IMR-90 (cell line): Measurements from ENCODE around the gene CRBN. TPM values are rescaled to one million over a fixed set of nuclear protein-coding genes. Genes with fewer than 3 reads are reported as not detected.

Source experiments
- ATAC-seq: fragments of 200-7000 bp; cut with Tn5 transposase; 2 replicates; pipeline ENCODE4 v1.9.1; 2020; ENCODE audit warnings: low read depth, mild to moderate bottlenecking, moderate library complexity
- BruUV-seq: library from RNA; stranded (reverse); fragments of 400-500 nt; replicated peaks from 2 replicates; lab custom pipeline; 2021; lab: Mats Ljungman, UMichigan
- CTCF ChIA-PET: fragments of 300-600 bp; formaldehyde crosslinking; extraction: SDS; loops from one replicate; lab custom pipeline; 2021; ENCODE audit warnings: antibody characterized with exemption; lab: Yijun Ruan, JAX
- POLR2A ChIA-PET: fragments of 300-600 bp; sonication (Branson Sonifier 250); formaldehyde crosslinking; loops from one replicate; lab custom pipeline; 2022; ENCODE audit warnings: antibody characterized with exemption; ENCODE audit not compliant: unreplicated experiment; lab: Charles Lee
- DNase-seq: peaks from one replicate; pipeline ENCODE4 v3.0.0; 2013
- H2AFZ ChIP-seq: replicated peaks from 2 replicates; pipeline ENCODE3; 2013; ENCODE audit warnings: low read length, mild to moderate bottlenecking; ENCODE audit not compliant: poor library complexity
- H2AK5ac ChIP-seq: 2 replicates; pipeline ENCODE4 v1.6.1; 2013; ENCODE audit warnings: low read depth, low read length, inconsistent platforms
- H2AK9ac ChIP-seq: replicated peaks from 2 replicates; pipeline ENCODE3; 2013; ENCODE audit warnings: mild to moderate bottlenecking, low read depth, low read length, moderate library complexity; ENCODE audit not compliant: poor library complexity
- H2BK120ac ChIP-seq: 2 replicates; pipeline ENCODE4 v1.6.1; 2013; ENCODE audit warnings: low read depth, low read length, inconsistent platforms
- H2BK15ac ChIP-seq: 3 replicates; pipeline ENCODE4 v1.6.1; 2013; ENCODE audit warnings: low read depth, low read length, inconsistent platforms
- H2BK20ac ChIP-seq: 2 replicates; pipeline ENCODE4 v1.6.1; 2013; ENCODE audit warnings: low read depth, mild to moderate bottlenecking, inconsistent platforms, low read length, moderate library complexity
- H2BK5ac ChIP-seq: 2 replicates; pipeline ENCODE4 v1.6.1; 2013; ENCODE audit warnings: mild to moderate bottlenecking, low read depth, low read length, inconsistent platforms; ENCODE audit not compliant: poor library complexity, severe bottlenecking
- H3K14ac ChIP-seq: replicated peaks from 2 replicates; pipeline ENCODE4 v1.6.1; 2013; ENCODE audit warnings: low read depth, low read length, inconsistent platforms
- H3K18ac ChIP-seq: 2 replicates; pipeline ENCODE4 v1.6.1; 2013; ENCODE audit warnings: low read depth, low read length, control low read depth
- H3K23ac ChIP-seq: 2 replicates; pipeline ENCODE4 v1.6.1; 2013; ENCODE audit warnings: low read depth, low read length, inconsistent platforms
- H3K27ac ChIP-seq: 2 replicates; pipeline ENCODE4 v1.5.1; 2013; ENCODE audit warnings: mild to moderate bottlenecking, control low read depth, low read length; ENCODE audit not compliant: insufficient read depth
- H3K27me3 ChIP-seq: 2 replicates; pipeline ENCODE4 v1.6.1; 2013; ENCODE audit warnings: low read length; ENCODE audit not compliant: control insufficient read depth, insufficient read depth
- H3K36me3 ChIP-seq: 2 replicates; pipeline ENCODE4 v1.6.1; 2013; ENCODE audit warnings: low read length, mixed read lengths; ENCODE audit not compliant: control insufficient read depth, insufficient read depth
- H3K4ac ChIP-seq: 2 replicates; pipeline ENCODE4 v1.6.1; 2013; ENCODE audit warnings: low read depth, low read length, inconsistent platforms
- H3K4me1 ChIP-seq: 2 replicates; pipeline ENCODE4 v1.6.1; 2013; ENCODE audit warnings: low read length, mixed read lengths; ENCODE audit not compliant: control insufficient read depth, insufficient read depth
- H3K4me2 ChIP-seq: 2 replicates; pipeline ENCODE4 v1.6.1; 2013; ENCODE audit warnings: low read depth, mild to moderate bottlenecking, control low read depth, low read length, moderate library complexity
- H3K4me3 ChIP-seq: 2 replicates; pipeline ENCODE4 v1.5.1; 2013; ENCODE audit warnings: low read depth, mild to moderate bottlenecking, control low read depth, low read length, moderate library complexity; ENCODE audit not compliant: insufficient read depth
- H3K56ac ChIP-seq: 2 replicates; pipeline ENCODE4 v1.6.1; 2013; ENCODE audit warnings: low read length, inconsistent platforms; ENCODE audit not compliant: insufficient read depth; ENCODE audit errors: extremely low read depth
- H3K79me1 ChIP-seq, 2 experiments: 2 replicates each; pipeline ENCODE4 v1.6.1; 2013; ENCODE audit warnings: low read length in 2 of 2, inconsistent platforms in 1 of 2, low read depth in 1 of 2
- H3K9ac ChIP-seq: 2 replicates; pipeline ENCODE4 v1.6.1; 2013; ENCODE audit warnings: low read depth, low read length, control low read depth
- H3K9me1 ChIP-seq: 2 replicates; pipeline ENCODE4 v1.6.1; 2013; ENCODE audit warnings: low read length, inconsistent platforms; ENCODE audit not compliant: insufficient read depth
- H3K9me3 ChIP-seq: 2 replicates; pipeline ENCODE4 v1.6.1; 2013; ENCODE audit warnings: low read length; ENCODE audit not compliant: control insufficient read depth, insufficient read depth
- H4K20me1 ChIP-seq: 2 replicates; pipeline ENCODE4 v1.6.1; 2013; ENCODE audit warnings: low read length, inconsistent platforms; ENCODE audit not compliant: insufficient read depth
- H4K5ac ChIP-seq: 2 replicates; pipeline ENCODE4 v1.6.1; 2013; ENCODE audit warnings: mild to moderate bottlenecking, low read depth, low read length, control low read depth
- H4K8ac ChIP-seq, 2 experiments: 2 replicates each; pipeline ENCODE4 v1.6.1; 2013; ENCODE audit warnings: low read depth in 2 of 2, low read length in 2 of 2, control low read depth in 1 of 2, inconsistent platforms in 1 of 2
- H4K91ac ChIP-seq: 2 replicates; pipeline ENCODE4 v1.6.1; 2013; ENCODE audit warnings: low read depth, low read length, inconsistent platforms; ENCODE audit not compliant: insufficient read depth
- CEBPB ChIP-seq: IDR thresholded peaks from 2 replicates; pipeline ENCODE4 v1.6.1; 2012; ENCODE audit warnings: low read depth, low read length, improper control_type of control experiment
- CHD1 ChIP-seq: IDR thresholded peaks from 2 replicates; pipeline ENCODE4 v1.6.1; 2012; ENCODE audit warnings: low read depth, low read length, improper control_type of control experiment
- CTCF ChIP-seq: conservative IDR thresholded peaks from 2 replicates; pipeline ENCODE4 v1.5.1; 2012; ENCODE audit warnings: mild to moderate bottlenecking, low read depth, low read length, improper control_type of control experiment
- MAZ ChIP-seq: IDR thresholded peaks from 2 replicates; pipeline ENCODE4 v1.6.1; 2012; ENCODE audit warnings: low read depth, mild to moderate bottlenecking, low read length, improper control_type of control experiment, moderate library complexity, borderline replicate concordance
- MXI1 ChIP-seq: IDR thresholded peaks from 2 replicates; pipeline ENCODE4 v1.6.1; 2012; ENCODE audit warnings: low read depth, mild to moderate bottlenecking, low read length, moderate library complexity, borderline replicate concordance
- RAD21 ChIP-seq: IDR thresholded peaks from 2 replicates; pipeline ENCODE4 v1.6.1; 2012; ENCODE audit warnings: low read length, improper control_type of control experiment
- RCOR1 ChIP-seq: IDR thresholded peaks from 2 replicates; pipeline ENCODE4 v1.6.1; 2012; ENCODE audit warnings: mild to moderate bottlenecking, low read length, improper control_type of control experiment; ENCODE audit not compliant: insufficient replicate concordance
- SMC3 ChIP-seq: fragments of 150-350 bp; IDR thresholded peaks from 2 replicates; pipeline ENCODE4 v1.6.1; 2016; ENCODE audit warnings: low read depth, mild to moderate bottlenecking, antibody characterized with exemption, low read length, moderate library complexity
- USF2 ChIP-seq: fragments of 150-350 bp; IDR thresholded peaks from 2 replicates; pipeline ENCODE4 v1.6.1; 2017; ENCODE audit warnings: mild to moderate bottlenecking, antibody characterized with exemption, low read length, low read depth
- WGBS, 2 experiments: methylation state at CpG; one replicate each; pipeline versions ENCODE4 v1.1.5 to v1.1.7; 2013; ENCODE audit warnings: missing lambda C conversion rate in 2 of 2; ENCODE audit not compliant: insufficient read length in 1 of 2; ENCODE audit errors: extremely low coverage in 2 of 2; 5-methylcytosine and 5-hydroxymethylcytosine counted together
- dilution Hi-C: fragments of 300-500 bp; cut with HindIII; formaldehyde crosslinking; loops from one replicate; pipeline ENCODE4 v1.14.3; 2018; ENCODE audit warnings: low sequenced_read_pairs; ENCODE audit not compliant: unreplicated experiment
- in situ Hi-C: fragments of 300-500 bp; cut with MboI; formaldehyde crosslinking; loops from 3 replicates; pipeline ENCODE4 v1.14.3; 2019; ENCODE audit warnings: low sequenced_read_pairs, inconsistent platforms, mixed read lengths
- intact Hi-C: fragments of 100-400 bp; cut with micrococcal nuclease; formaldehyde crosslinking; loops from 2 replicates; pipeline ENCODE4 v1.10.0; 2022
- polyA plus RNA-seq, 3 experiments: library from polyadenylated mRNA; depleted of rRNA; stranded (reverse); fragments of >200 nt; gene quantifications; 2 replicates each; pipeline ENCODE4 v1.2.3, GENCODE V29; 2012; ENCODE audit warnings: low replicate concordance in 1 of 3
- total RNA-seq: library from RNA; depleted of rRNA; stranded (reverse); fragments of >200 nt; gene quantifications from 2 replicates; pipeline ENCODE4 v1.2.3, GENCODE V29; 2012

The CRBN gene
- total and polyA plus RNA-seq, 2 of the 4 experiments (the other 2 are of a cell fraction), result 21.8 to 33.9 TPM

GRCh38 chr3:3119393-3119851 lies 60.1 kb downstream of the CRBN start:
- BruUV-seq, result no TSS peak
- ChIA-PET POLR2A (no interaction called here), CTCF (no interaction called here)
- Histone ChIP-seq H2AK9ac (no peak overlapping the region), H3K18ac (no peak overlapping the region), H2AFZ (no peak overlapping the region), H3K4me3 (no peak overlapping the region), H3K56ac (no peak overlapping the region), H3K4ac (no peak overlapping the region), H4K5ac (no peak overlapping the region), H3K14ac (no peak overlapping the region), H2BK20ac (no peak overlapping the region), H3K27me3 (no peaks in the 10 kb centered on the region), H3K9me3 (no peaks in the 10 kb centered on the region), H3K36me3 (no peaks in the 10 kb centered on the region), H4K91ac (no peak overlapping the region), H4K20me1 (no peaks in the 10 kb centered on the region), H4K8ac (no peak overlapping the region), H3K79me1 (no peaks in the 10 kb centered on the region), H3K9me1 (no peaks in the 10 kb centered on the region), H3K4me1 (no peaks in the 10 kb centered on the region), H3K27ac (no peak overlapping the region), H2BK5ac (no peak overlapping the region), H3K23ac (no peak overlapping the region), H2AK5ac (no peak overlapping the region), H2BK120ac (no peak overlapping the region), H3K9ac (no peak overlapping the region), H3K4me2 (no peak overlapping the region), H2BK15ac (no peak overlapping the region)
- 17% methylated on average over 1 of the region's 4 CpGs; no CpG with 5 or more reads in 1 of the 2 experiments for WGBS, 2 experiments
- no peak for DNase-seq
- dilution Hi-C loops (no loop called here), intact Hi-C loops (no loop called here), in situ Hi-C loops (no loop called here)
- TF ChIP-seq MAZ (no peak), SMC3 (no peak), MXI1 (no peak), USF2 (no peak), RAD21 (no peak), CHD1 (no peak), CTCF (no peak), CEBPB (no peak), RCOR1 (no peak)
- ATAC-seq, result no peak
